ENCODE data around the gene SPRED2.

The SPRED2 gene

GRCh38 chr2:65347913-65348312, 84.5 kb downstream of the SPRED2 start:
- Histone ChIP-seq H3K9me3 (ENCODE audit: insufficient read depth, low read length) (no peaks in the 10 kb centered on the region), H3K4me2 (ENCODE audit: low read length) (no peak overlapping the region), H3K4me1 (ENCODE audit: low read length) (peaks cover 18% of the 10 kb centered on the region), H4K20me1 (ENCODE audit: insufficient read depth, low read length) (peaks cover 49% of the 10 kb centered on the region), H3K27me3 (ENCODE audit: low read depth, low read length) (no peaks in the 10 kb centered on the region), H3K4me3 (ENCODE audit: low read length) (no peak overlapping the region), H3K27ac (ENCODE audit: low read length) (no peak overlapping the region), H3K9ac (ENCODE audit: low read length) (no peak overlapping the region), H3K79me2 (ENCODE audit: low read length) (peaks cover 35% of the 10 kb centered on the region), H3K36me3 (replicated peaks; ENCODE audit: low read depth, low read length) (peaks cover 6% of the 10 kb centered on the region), H2AFZ (ENCODE audit: low read depth, low read length) (no peak overlapping the region)
- TF ChIP-seq CTCF (IDR thresholded peaks at IDR 0.05; ENCODE audit: low read depth, low read length) = no peak
- no peak for TF ChIP-seq EZH2phosphoT487 (IDR thresholded peaks at IDR 0.05; ENCODE audit: low read depth)

GRCh38 chr2:65345631-65346030, 86.8 kb downstream of the SPRED2 start:
- no peak overlapping the region for H3K4me2 ChIP-seq (ENCODE audit: low read length)
- H3K9ac ChIP-seq (ENCODE audit: low read length) = no peak overlapping the region
- peaks cover 14% of the 10 kb centered on the region for H3K36me3 ChIP-seq (replicated peaks; ENCODE audit: low read depth, low read length)
- H2AFZ ChIP-seq (ENCODE audit: low read depth, low read length) = no peak overlapping the region
- H3K27me3 ChIP-seq (ENCODE audit: low read depth, low read length) = no peaks in the 10 kb centered on the region
- peaks cover 36% of the 10 kb centered on the region for H4K20me1 ChIP-seq (ENCODE audit: insufficient read depth, low read length)
- no peak overlapping the region for H3K27ac ChIP-seq (ENCODE audit: low read length)
- TF ChIP-seq CTCF (IDR thresholded peaks at IDR 0.05; ENCODE audit: low read depth, low read length) (no peak), EZH2phosphoT487 (IDR thresholded peaks at IDR 0.05; ENCODE audit: low read depth) (no peak)
- H3K9me3 ChIP-seq (ENCODE audit: insufficient read depth, low read length) = no peaks in the 10 kb centered on the region
- peaks cover 10% of the 10 kb centered on the region for H3K4me1 ChIP-seq (ENCODE audit: low read length)
- H3K79me2 ChIP-seq (ENCODE audit: low read length) = peaks cover 32% of the 10 kb centered on the region
- no peak overlapping the region for H3K4me3 ChIP-seq (ENCODE audit: low read length)

- Histone ChIP-seq H4K20me1 (ENCODE audit: insufficient read depth, low read length) (peaks cover 28% of the 10 kb centered on the region), H3K9ac (ENCODE audit: low read length) (no peak overlapping the region), H3K4me2 (ENCODE audit: low read length) (no peak overlapping the region), H2AFZ (ENCODE audit: low read depth, low read length) (no peak overlapping the region), H3K9me3 (ENCODE audit: insufficient read depth, low read length) (no peaks in the 10 kb centered on the region), H3K27me3 (ENCODE audit: low read depth, low read length) (no peaks in the 10 kb centered on the region), H3K27ac (ENCODE audit: low read length) (no peak overlapping the region), H3K4me1 (ENCODE audit: low read length) (0 out of 2 replicates have a peak, but pooled peaks cover under 1% of the 10 kb centered on the region), H3K36me3 (replicated peaks; ENCODE audit: low read depth, low read length) (peaks cover 17% of the 10 kb centered on the region), H3K79me2 (ENCODE audit: low read length) (peaks cover 29% of the 10 kb centered on the region), H3K4me3 (ENCODE audit: low read length) (no peak overlapping the region)
- TF ChIP-seq CTCF (IDR thresholded peaks at IDR 0.05; ENCODE audit: low read depth, low read length) (no peak), EZH2phosphoT487 (IDR thresholded peaks at IDR 0.05; ENCODE audit: low read depth) (no peak)
Measured at GRCh38 chr2:65344689-65345088, 87.7 kb downstream of the SPRED2 start.

GRCh38 chr2:65344182-65344581, 88.2 kb downstream of the SPRED2 start:
- no peaks in the 10 kb centered on the region for H3K9me3 ChIP-seq (ENCODE audit: insufficient read depth, low read length)
- no peak overlapping the region for H3K4me2 ChIP-seq (ENCODE audit: low read length)
- H3K4me1 ChIP-seq (ENCODE audit: low read length) = no peaks in the 10 kb centered on the region
- no peaks in the 10 kb centered on the region for H3K27me3 ChIP-seq (ENCODE audit: low read depth, low read length)
- peaks cover 24% of the 10 kb centered on the region for H3K79me2 ChIP-seq (ENCODE audit: low read length)
- no peak overlapping the region for H3K27ac ChIP-seq (ENCODE audit: low read length)
- TF ChIP-seq CTCF (IDR thresholded peaks at IDR 0.05; ENCODE audit: low read depth, low read length) (no peak), EZH2phosphoT487 (IDR thresholded peaks at IDR 0.05; ENCODE audit: low read depth) (no peak)
- H3K36me3 ChIP-seq (replicated peaks; ENCODE audit: low read depth, low read length) = peaks cover 17% of the 10 kb centered on the region
- H2AFZ ChIP-seq (ENCODE audit: low read depth, low read length) = no peak overlapping the region
- H3K9ac ChIP-seq (ENCODE audit: low read length) = no peak overlapping the region
- H3K4me3 ChIP-seq (ENCODE audit: low read length) = no peak overlapping the region
- H4K20me1 ChIP-seq (ENCODE audit: insufficient read depth, low read length) = peaks cover 24% of the 10 kb centered on the region
